HepG2 (cell line): ENCODE measurements around the gene DERL2. TPM values are rescaled to one million over a fixed set of nuclear protein-coding genes. Genes with fewer than 3 reads are reported as not detected.

Experiments used
- AHR ChIP-seq: IDR thresholded peaks from 2 replicates; pipeline ENCODE4 v1.6.1; 2018; ENCODE audit warnings: missing genetic modification reagents, missing compliant biosample characterization
- BCL6 ChIP-seq: IDR thresholded peaks from 2 replicates; pipeline ENCODE4 v1.6.1; 2016; ENCODE audit warnings: missing genetic modification reagents, missing compliant biosample characterization
- FOXA3 ChIP-seq: IDR thresholded peaks from 2 replicates; pipeline ENCODE4 v1.6.1; 2016; ENCODE audit warnings: missing genetic modification reagents, missing compliant biosample characterization
- KLF9 ChIP-seq: IDR thresholded peaks from 2 replicates; pipeline ENCODE4 v1.6.1; 2016; ENCODE audit warnings: low read depth
- MIER2 ChIP-seq: IDR thresholded peaks from 2 replicates; pipeline ENCODE4 v1.6.1; 2016; ENCODE audit warnings: missing biosample characterization, missing genetic modification reagents
- MTF2 ChIP-seq: sonication (generic); formaldehyde crosslinking; IDR thresholded peaks from 2 replicates; pipeline ENCODE4 v1.5.0; 2020; ENCODE audit warnings: missing genetic modification reagents, borderline replicate concordance
- NPAS2 ChIP-seq: sonication (generic); formaldehyde crosslinking; IDR thresholded peaks from 2 replicates; pipeline ENCODE4 v1.8.0; 2022; ENCODE audit warnings: mild to moderate bottlenecking, missing genetic modification reagents, borderline replicate concordance
- RARA ChIP-seq: IDR thresholded peaks from 2 replicates; pipeline ENCODE4 v1.6.1; 2016; ENCODE audit warnings: missing genetic modification reagents, missing compliant biosample characterization
- ZMYM2 ChIP-seq: sonication (generic); formaldehyde crosslinking; IDR thresholded peaks from 2 replicates; pipeline ENCODE4 v1.8.0; 2022; ENCODE audit warnings: mild to moderate bottlenecking, missing genetic modification reagents
- ZNF10 ChIP-seq: sonication (generic); formaldehyde crosslinking; IDR thresholded peaks from 2 replicates; pipeline ENCODE4 v1.4.0; 2020; ENCODE audit warnings: mild to moderate bottlenecking, low read depth, missing genetic modification reagents, borderline replicate concordance
- ZNF274 ChIP-seq: sonication (generic); formaldehyde crosslinking; IDR thresholded peaks from 2 replicates; pipeline ENCODE4 v1.5.1; 2020; ENCODE audit warnings: mild to moderate bottlenecking, missing genetic modification reagents
- ZNF317 ChIP-seq: sonication (generic); formaldehyde crosslinking; IDR thresholded peaks from 2 replicates; pipeline ENCODE4 v1.5.0; 2020; ENCODE audit warnings: mild to moderate bottlenecking, missing genetic modification reagents
- ZNF570 ChIP-seq: sonication (generic); formaldehyde crosslinking; IDR thresholded peaks from 2 replicates; pipeline ENCODE4 v1.4.0; 2020; ENCODE audit warnings: mild to moderate bottlenecking, missing genetic modification reagents, borderline replicate concordance
- ZNF607 ChIP-seq: sonication (generic); formaldehyde crosslinking; IDR thresholded peaks from 2 replicates; pipeline ENCODE4 v1.5.1; 2020; ENCODE audit warnings: missing genetic modification reagents, mild to moderate bottlenecking, borderline replicate concordance
- ZNF672 ChIP-seq: sonication (generic); formaldehyde crosslinking; IDR thresholded peaks from 2 replicates; pipeline ENCODE4 v1.8.1; 2022; ENCODE audit warnings: missing genetic modification reagents
- ZNF83 ChIP-seq: sonication (generic); formaldehyde crosslinking; IDR thresholded peaks from 2 replicates; pipeline ENCODE4 v1.4.0; 2020; ENCODE audit warnings: missing genetic modification reagents, mild to moderate bottlenecking, borderline replicate concordance
- polyA plus RNA-seq, 8 experiments: library from polyadenylated mRNA; depleted of rRNA in 3 of 8; stranded (reverse) in 7 of 8; unstranded in 1 of 8; fragments of >200 nt; fragmentation: Illumina TruSeq in 4 of 8; extraction: Trizol in 4 of 8; gene quantifications; 2 replicates each; pipeline versions ENCODE4 v1.2.1 to v1.2.3, GENCODE V29; 2011 to 2016; ENCODE audit warnings: low read depth in 4 of 8, missing spikeins in 1 of 8, mixed read lengths in 1 of 8; ENCODE audit not compliant: insufficient read depth in 1 of 8
- total RNA-seq, 5 experiments: library from RNA; depleted of rRNA; stranded (reverse); fragments of >200 nt; fragmentation: Illumina TruSeq; extraction: Trizol; gene quantifications; 2 replicates each; pipeline ENCODE4 v1.2.3, GENCODE V29; 2016; ENCODE audit warnings: low read depth in 1 of 5
- TF ChIP-seq, protein P1 (sequence below): sonication (generic); formaldehyde crosslinking; IDR thresholded peaks from 2 replicates; pipeline ENCODE4 v1.4.0; 2020; ENCODE audit warnings: missing genetic modification reagents
- TF ChIP-seq, protein P2 (sequence below): sonication (generic); formaldehyde crosslinking; IDR thresholded peaks from 2 replicates; pipeline ENCODE4 v1.4.0; 2020; ENCODE audit warnings: missing genetic modification reagents
- TF ChIP-seq, protein P3 (sequence below): sonication (generic); formaldehyde crosslinking; IDR thresholded peaks from 2 replicates; pipeline ENCODE4 v1.8.1; 2023; ENCODE audit warnings: mild to moderate bottlenecking, missing genetic modification reagents
- TF ChIP-seq, protein P4 (sequence below): sonication (generic); formaldehyde crosslinking; IDR thresholded peaks from 2 replicates; pipeline ENCODE4 v1.5.0; 2020; ENCODE audit warnings: missing genetic modification reagents

DERL2 gene
- total and polyA plus RNA-seq, 2 of the 13 experiments (the other 11 are each of a cell fraction or from before 2014, with no cell fraction given): 59.3 to 65.2 TPM

DNA sequence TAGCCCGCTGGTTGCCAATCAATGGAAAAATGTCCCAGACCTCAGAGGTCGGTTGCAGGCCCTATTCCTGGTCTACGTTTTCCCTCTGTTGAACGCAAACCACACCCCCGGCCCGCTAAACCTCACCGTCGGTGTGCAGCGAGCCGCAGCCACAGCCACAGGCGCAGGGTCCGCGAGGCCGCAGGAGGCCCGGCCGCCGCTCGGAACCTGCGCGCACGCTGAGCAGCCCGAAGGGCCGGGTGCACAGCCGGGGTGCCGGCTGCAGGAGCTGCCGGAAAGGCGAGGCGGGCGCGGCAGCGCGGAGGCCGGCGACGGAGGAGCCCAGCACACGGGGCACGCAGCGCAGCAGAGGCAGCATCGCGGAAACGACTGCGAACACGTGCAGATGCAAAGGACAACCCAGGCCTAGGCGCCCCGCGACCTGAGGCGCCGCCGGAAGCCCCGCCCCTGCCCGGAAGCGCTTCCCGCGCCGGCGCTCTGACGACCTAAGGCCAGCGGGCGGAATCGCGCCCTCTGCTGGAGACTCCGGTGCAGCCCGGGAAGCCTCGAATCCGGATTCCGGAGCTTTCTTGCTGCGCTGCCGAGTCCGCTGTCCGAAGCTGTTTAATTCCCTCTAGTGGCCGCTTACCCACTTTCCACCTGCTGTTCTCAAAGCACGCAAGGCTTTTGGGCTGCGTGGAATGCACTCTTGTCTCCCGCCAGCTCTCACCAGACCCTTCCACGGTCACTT lies 47.1 kb downstream of the DERL2 start, which contains the start of gene C1QBP (continued):
- TF ChIP-seq, protein P1, sequence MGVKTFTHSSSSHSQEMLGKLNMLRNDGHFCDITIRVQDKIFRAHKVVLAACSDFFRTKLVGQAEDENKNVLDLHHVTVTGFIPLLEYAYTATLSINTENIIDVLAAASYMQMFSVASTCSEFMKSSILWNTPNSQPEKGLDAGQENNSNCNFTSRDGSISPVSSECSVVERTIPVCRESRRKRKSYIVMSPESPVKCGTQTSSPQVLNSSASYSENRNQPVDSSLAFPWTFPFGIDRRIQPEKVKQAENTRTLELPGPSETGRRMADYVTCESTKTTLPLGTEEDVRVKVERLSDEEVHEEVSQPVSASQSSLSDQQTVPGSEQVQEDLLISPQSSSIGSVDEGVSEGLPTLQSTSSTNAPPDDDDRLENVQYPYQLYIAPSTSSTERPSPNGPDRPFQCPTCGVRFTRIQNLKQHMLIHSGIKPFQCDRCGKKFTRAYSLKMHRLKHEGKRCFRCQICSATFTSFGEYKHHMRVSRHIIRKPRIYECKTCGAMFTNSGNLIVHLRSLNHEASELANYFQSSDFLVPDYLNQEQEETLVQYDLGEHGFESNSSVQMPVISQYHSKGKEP (CRISPR knock-in tag): no peak
- TF ChIP-seq, protein P2, sequence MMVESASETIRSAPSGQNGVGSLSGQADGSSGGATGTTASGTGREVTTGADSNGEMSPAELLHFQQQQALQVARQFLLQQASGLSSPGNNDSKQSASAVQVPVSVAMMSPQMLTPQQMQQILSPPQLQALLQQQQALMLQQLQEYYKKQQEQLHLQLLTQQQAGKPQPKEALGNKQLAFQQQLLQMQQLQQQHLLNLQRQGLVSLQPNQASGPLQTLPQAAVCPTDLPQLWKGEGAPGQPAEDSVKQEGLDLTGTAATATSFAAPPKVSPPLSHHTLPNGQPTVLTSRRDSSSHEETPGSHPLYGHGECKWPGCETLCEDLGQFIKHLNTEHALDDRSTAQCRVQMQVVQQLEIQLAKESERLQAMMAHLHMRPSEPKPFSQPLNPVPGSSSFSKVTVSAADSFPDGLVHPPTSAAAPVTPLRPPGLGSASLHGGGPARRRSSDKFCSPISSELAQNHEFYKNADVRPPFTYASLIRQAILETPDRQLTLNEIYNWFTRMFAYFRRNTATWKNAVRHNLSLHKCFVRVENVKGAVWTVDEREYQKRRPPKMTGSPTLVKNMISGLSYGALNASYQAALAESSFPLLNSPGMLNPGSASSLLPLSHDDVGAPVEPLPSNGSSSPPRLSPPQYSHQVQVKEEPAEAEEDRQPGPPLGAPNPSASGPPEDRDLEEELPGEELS: peak; percentile 46; the same call in 1 of the 2 replicates
- no peak for TF ChIP-seq ZNF10 (CRISPR knock-in tag)
- peak; percentile 81 for TF ChIP-seq ZNF274 (CRISPR knock-in tag)
- peak; percentile 85 for TF ChIP-seq MTF2 (CRISPR knock-in tag)
- peak; percentile 29; the same call in 1 of the 2 replicates for TF ChIP-seq RARA
- peak; percentile 91; the same call in 1 of the 2 replicates for TF ChIP-seq ZNF672 (CRISPR knock-in tag)
- 0 out of 2 replicates have a peak, but pooled peaks have one; percentile 45 for TF ChIP-seq ZNF570 (CRISPR knock-in tag)
- no peak for TF ChIP-seq KLF9 (CRISPR knock-in tag)
- TF ChIP-seq ZNF607 (CRISPR knock-in tag): peak; percentile 71
- TF ChIP-seq ZNF317 (CRISPR knock-in tag): peak; percentile 89; the same call in 1 of the 2 replicates
- no peak for TF ChIP-seq NPAS2 (CRISPR knock-in tag)
- TF ChIP-seq, protein P3, sequence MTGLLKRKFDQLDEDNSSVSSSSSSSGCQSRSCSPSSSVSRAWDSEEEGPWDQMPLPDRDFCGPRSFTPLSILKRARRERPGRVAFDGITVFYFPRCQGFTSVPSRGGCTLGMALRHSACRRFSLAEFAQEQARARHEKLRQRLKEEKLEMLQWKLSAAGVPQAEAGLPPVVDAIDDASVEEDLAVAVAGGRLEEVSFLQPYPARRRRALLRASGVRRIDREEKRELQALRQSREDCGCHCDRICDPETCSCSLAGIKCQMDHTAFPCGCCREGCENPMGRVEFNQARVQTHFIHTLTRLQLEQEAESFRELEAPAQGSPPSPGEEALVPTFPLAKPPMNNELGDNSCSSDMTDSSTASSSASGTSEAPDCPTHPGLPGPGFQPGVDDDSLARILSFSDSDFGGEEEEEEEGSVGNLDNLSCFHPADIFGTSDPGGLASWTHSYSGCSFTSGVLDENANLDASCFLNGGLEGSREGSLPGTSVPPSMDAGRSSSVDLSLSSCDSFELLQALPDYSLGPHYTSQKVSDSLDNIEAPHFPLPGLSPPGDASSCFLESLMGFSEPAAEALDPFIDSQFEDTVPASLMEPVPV (CRISPR knock-in tag): no peak; the same call in 1 of the 2 replicates
- TF ChIP-seq ZMYM2 (CRISPR knock-in tag): peak; percentile 70; the same call in 1 of the 2 replicates
- no peak for TF ChIP-seq BCL6
- TF ChIP-seq, protein P4, sequence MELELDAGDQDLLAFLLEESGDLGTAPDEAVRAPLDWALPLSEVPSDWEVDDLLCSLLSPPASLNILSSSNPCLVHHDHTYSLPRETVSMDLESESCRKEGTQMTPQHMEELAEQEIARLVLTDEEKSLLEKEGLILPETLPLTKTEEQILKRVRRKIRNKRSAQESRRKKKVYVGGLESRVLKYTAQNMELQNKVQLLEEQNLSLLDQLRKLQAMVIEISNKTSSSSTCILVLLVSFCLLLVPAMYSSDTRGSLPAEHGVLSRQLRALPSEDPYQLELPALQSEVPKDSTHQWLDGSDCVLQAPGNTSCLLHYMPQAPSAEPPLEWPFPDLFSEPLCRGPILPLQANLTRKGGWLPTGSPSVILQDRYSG (CRISPR knock-in tag): peak; percentile 98
- no peak; the same call in 1 of the 2 replicates for TF ChIP-seq ZNF83 (CRISPR knock-in tag)
- 0 out of 2 replicates have a peak, but pooled peaks have one; percentile 71 for TF ChIP-seq AHR
- TF ChIP-seq MIER2 (CRISPR knock-in tag): 0 out of 2 replicates have a peak, but pooled peaks have one; percentile 35
- peak; percentile 42; the same call in 1 of the 2 replicates for TF ChIP-seq FOXA3 (CRISPR knock-in tag)
